NT2/D1 (cell line): ENCODE results near the gene ARX.

Source experiments
- SUZ12 ChIP-seq: IDR thresholded peaks from 2 replicates; pipeline ENCODE4 v1.6.1; 2011; ENCODE audit not compliant: insufficient read length, insufficient read depth; ENCODE audit errors: extremely low read depth
- YY1 ChIP-seq: IDR thresholded peaks from 2 replicates; pipeline ENCODE4 v1.6.1; 2011; ENCODE audit not compliant: insufficient read length, insufficient read depth

DNA sequence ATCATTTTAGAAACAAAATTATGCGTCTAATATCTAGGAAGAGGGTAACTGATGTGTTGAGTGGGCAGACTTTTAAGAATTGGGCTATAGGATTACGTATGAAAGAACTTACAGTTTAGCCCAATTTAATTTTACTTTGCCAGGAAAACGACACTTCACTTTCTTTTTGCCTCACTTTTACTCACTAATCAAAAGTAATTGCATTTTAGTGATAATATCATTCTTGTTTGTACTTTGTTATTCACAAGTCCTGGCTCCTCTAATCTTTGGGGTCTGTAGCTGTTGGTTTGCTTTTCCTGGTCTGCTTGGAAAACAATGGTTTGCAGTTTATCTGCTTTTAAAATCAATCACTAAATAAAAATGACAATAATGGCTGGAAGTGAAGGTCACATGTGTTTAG lies 2.9 kb upstream of the ARX start:
- TF ChIP-seq SUZ12, result no peak
- no peak for TF ChIP-seq YY1
